RWPE1 (cell line): ENCODE measurements around the gene ADAM23.
A peak's percentile ranks its signal among the peaks of the same experiment; 100 is the strongest.

Source experiments
- CTCF ChIA-PET: fragments of 350-600 bp; sonication (Branson Sonifier 250); formaldehyde crosslinking; extraction: SDS; loops from one replicate; lab custom pipeline; 2021; lab: Yijun Ruan, JAX
- POLR2A ChIA-PET: fragments of 400-600 bp; formaldehyde crosslinking; extraction: SDS; loops from one replicate; lab custom pipeline; 2020; ENCODE audit warnings: antibody characterized with exemption; ENCODE audit not compliant: low non-redundant PET; lab: Yijun Ruan, JAX
- DNase-seq: peaks from one replicate; pipeline ENCODE4 v3.0.0; 2012; ENCODE audit warnings: low spot score
- H3K27ac ChIP-seq: fragments of 450-650 bp; 2 replicates; pipeline ENCODE4 v1.5.1; 2017
- CTCF ChIP-seq: fragments of 450-650 bp; conservative IDR thresholded peaks from 2 replicates; pipeline ENCODE4 v1.5.1; 2017; ENCODE audit warnings: low read depth, mild to moderate bottlenecking

The ADAM23 gene

GRCh38 chr2:206635015-206635414 lies 191.7 kb downstream of the ADAM23 start:
- no peak for TF ChIP-seq CTCF
- POLR2A ChIA-PET, result no interaction called here
- H3K27ac ChIP-seq, result no peak overlapping the region
- no peak for DNase-seq
- CTCF ChIA-PET, result no interaction called here

GRCh38 chr2:206639636-206640035 lies 196.3 kb downstream of the ADAM23 start:
- DNase-seq, result no peak
- TF ChIP-seq CTCF, result no peak
- CTCF ChIA-PET, result no interaction called here
- POLR2A ChIA-PET, result no interaction called here
- H3K27ac ChIP-seq, result no peak overlapping the region

- no peak for TF ChIP-seq CTCF
- no peak overlapping the region for H3K27ac ChIP-seq
- no peak for DNase-seq
- ChIA-PET CTCF (no interaction called here), POLR2A (no interaction called here)
Observed at GRCh38 chr2:206641226-206641625, 197.9 kb downstream of the ADAM23 start.

- H3K27ac ChIP-seq, result no peak within 1 kb of the TSS
- TF ChIP-seq CTCF, result no peak
- ChIA-PET POLR2A (no interaction called here), CTCF (no interaction called here)
- DNase-seq, result peak; percentile 56
Observed at GRCh38 chr2:206642075-206643025, 199.0 kb downstream of the ADAM23 start, which contains the start of gene FAM237A. FAM237A (plus strand) TSS chr2:206642487; CDS start chr2:206644237, 1,750 bp downstream.

GRCh38 chr2:206647985-206648384 lies 204.7 kb downstream of the ADAM23 start:
- TF ChIP-seq CTCF, result no peak
- H3K27ac ChIP-seq, result no peak overlapping the region
- CTCF ChIA-PET, result no interaction called here
- DNase-seq, result no peak
- POLR2A ChIA-PET, result no interaction called here

GRCh38 chr2:206657087-206657486 lies 213.8 kb downstream of the ADAM23 start:
- no peak for DNase-seq
- ChIA-PET POLR2A (no interaction called here), CTCF (no interaction called here)
- no peak overlapping the region for H3K27ac ChIP-seq
- TF ChIP-seq CTCF, result no peak
